ENCODE data around the gene FUT9. TPM values are rescaled to one million over a fixed set of nuclear protein-coding genes. Genes with fewer than 3 reads are reported as not detected.

The FUT9 gene
- total RNA-seq, 1 experiment from 2014 or later: under 0.01 TPM

DNA sequence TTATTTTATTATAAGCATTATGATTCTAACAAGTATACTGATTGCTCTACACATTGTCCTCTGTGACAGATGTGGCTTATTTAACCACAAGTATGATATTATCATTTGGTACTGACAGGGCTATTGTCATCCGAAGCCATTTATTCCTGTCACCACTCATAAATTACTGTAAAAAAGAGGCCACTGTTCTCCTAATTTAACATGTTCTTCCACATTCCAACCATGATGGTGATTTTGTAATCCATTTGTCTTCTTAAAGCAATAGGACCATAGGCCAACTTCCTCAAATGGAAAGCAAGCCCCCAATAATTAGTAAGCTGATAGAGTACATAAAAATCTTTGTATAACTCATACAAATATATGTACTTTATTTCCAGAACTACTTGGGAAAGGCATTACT, 50.6 kb downstream of the FUT9 start:
- DNase-seq (ENCODE audit: low read depth): no peak

DNA sequence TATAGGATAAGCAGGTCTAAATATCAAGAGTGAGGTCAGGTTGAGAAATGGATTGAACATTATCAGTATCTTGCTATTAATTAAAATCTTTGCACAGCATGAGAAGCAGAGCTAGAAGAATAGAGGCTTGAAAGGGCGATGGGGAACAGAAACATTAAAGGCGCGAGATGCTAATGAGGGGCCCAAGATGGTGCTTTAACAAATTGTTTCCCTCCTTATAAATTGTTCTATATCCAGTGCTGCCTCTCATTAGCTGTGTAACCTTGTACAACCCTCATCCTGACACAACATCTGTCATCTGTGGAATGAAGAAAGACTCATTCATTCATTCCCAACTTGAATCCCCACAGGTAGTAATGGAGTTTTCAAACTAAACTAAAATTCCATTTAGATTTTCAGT, 57.8 kb downstream of the FUT9 start:
- DNase-seq (ENCODE audit: low read depth): no peak

DNA sequence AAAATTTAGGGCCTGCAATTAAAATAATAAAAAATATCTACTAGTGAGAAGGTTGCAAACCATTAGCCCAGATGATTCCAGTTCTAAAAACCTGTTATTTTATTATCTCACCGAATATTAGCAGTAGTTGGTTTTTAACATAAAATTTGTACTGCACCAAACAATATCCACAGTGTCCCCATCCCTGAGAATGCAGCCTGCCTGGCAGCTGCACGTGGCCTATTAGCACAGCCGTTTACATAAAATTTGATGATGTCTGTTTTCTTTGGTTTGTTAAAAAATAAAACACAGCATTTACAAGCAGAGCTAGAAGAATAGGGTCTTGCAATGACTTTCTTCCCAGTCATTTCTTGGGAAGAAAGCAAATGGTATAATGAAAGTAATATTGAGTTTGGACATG, 58.2 kb downstream of the FUT9 start:
- no peak for DNase-seq (ENCODE audit: low read depth)

DNA sequence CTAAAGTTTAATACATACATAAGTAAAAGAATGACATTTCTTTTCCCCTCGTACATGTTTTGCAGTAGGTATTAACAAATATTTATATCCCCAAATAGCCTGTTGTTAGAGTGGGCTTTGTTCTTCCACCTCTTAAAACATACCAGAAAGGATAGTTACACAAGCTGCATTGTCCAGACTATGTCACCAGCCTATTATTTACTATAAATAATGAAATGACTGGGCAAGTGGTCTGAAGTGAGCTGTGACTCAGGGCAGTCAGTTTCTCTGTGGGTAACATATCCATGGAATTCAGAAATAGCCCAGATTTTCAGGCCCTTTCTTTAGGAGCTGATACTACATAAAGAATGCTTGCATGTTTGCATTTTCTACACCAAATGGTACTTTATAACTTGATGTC, 60.1 kb downstream of the FUT9 start:
- DNase-seq (ENCODE audit: low read depth): no peak

DNA sequence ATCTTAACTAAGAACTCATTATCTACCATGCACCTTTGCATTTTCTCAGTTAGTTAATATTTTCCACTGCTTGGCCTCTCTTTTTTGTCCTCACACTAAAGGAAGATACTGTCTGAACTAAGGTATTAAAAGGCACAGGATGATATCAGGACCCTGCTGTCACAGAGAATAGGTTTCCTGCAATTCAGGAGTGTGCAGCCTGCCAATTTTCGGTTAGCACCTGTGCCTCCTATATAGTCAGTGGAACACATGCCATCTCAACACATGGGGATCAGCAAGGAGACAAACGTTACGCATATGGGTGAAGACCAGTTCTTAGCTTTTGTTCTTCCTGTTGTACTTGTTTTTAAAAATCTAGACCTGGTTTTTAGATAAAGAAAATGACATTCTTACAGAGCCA, 71.0 kb downstream of the FUT9 start:
- DNase-seq (ENCODE audit: low read depth): no peak

DNA sequence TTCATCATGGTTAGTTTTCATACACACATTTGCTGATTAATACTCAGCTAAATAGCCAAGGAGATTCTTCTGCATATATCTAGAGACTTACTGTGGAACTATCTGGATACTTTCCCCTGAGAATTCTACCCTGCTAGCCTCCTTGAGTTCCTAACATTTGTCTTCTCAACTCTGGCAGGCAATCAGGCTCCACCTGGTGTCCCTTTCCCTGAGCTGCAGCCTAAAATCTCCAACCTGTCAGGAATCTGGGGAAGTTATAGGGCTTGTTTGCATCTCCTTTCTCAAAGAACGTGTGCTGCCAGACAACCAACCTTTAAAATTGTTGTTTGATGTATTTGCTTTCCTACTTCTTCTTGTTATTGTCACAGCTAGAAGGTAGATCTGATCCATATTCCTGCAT, 73.4 kb downstream of the FUT9 start:
- DNase-seq (ENCODE audit: low read depth): no peak

DNA sequence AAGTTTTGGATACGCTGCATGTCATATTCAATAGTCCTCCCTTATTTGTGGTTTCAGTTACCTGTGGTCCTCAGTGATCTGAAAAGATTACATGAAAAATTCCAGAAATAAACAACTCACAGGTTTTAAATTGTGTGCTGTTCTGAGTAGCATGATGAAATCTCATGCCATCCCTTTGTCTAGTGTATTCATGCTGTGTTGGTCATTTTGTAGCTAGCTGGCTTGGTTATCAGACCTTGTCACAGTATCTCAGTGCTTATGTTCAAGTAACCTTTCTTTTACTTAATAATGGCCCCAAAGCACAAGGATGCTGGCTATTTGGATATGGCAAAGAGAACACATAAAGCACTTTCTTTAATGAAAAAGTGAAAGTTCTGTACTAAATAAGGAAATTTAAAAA, 78.3 kb downstream of the FUT9 start:
- no peak for DNase-seq (ENCODE audit: low read depth)

DNA sequence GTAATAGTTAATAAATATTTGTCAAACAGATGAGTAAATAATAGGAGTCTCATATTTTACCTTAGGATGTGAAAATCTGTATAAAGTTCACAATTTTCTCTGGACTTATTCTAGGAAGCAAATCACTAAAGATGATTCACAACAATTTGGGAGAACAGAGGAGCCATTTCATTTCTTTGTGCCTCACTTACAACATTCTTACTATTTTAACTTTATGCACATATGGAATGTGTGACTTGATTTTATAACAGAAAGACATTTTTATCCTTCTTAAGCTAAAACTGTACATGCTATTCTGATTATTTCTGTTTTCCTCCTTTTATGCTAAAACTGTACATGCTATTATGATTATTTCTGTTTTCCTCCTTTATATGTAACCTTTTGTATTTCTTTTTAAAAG, 83.3 kb downstream of the FUT9 start:
- DNase-seq (ENCODE audit: low read depth): no peak

DNA sequence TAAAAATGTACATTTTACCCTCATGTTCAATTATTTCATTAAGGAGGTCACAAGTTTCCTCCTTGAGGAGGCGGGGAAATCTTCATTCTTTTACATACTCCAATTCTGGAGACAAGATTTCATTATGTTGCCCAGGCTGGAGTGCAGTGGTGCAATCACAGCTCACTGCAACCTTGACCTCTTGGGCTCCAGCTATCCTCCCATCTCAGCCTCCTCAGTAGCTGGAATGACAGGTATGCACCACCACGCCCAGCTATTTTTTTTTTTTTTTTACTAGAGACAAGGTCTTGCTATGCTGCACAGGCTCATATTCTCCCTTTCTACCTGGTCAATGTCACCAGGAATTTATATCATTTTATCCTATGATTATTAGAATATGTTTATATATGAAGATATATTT, 85.8 kb downstream of the FUT9 start:
- DNase-seq (ENCODE audit: low read depth): no peak

DNA sequence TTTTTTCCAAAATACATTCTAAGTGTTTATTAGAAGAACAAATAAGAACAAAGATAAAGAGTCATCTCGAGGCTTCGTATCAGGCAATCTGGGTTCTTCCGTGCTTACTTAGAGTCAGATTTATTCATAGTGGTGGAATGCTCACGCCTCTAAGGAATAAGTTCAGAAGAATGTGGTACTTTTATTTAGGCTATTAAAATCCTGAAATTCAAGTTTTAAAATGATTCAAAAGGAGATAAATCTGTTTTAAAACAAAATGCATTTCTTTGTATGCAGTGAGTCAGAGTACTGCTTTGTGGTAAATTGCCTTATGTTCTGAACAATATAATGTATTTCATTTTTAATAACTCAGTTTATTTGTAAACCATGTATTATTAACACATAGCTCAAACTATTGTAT, 89.1 kb downstream of the FUT9 start:
- DNase-seq (ENCODE audit: low read depth): no peak

DNA sequence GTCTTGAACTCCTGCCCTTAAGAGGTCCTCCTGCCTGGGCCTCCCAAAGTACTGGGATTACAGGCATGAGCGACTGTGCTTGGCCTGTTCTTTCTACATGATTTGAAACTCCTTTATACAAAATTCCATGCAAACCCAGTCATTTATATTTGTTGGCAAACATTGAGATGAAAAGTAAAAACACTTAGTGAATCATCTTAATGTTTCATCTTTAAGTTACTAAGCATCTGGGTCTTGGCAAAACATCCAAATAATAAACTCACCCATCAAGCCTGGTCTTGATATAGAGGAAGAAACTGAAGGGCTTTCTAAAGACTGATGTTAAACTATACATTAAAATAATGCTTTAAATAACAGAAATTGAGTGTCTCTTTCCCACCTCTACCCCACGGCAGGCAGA, 95.1 kb downstream of the FUT9 start:
- no peak for DNase-seq (ENCODE audit: low read depth)

DNA sequence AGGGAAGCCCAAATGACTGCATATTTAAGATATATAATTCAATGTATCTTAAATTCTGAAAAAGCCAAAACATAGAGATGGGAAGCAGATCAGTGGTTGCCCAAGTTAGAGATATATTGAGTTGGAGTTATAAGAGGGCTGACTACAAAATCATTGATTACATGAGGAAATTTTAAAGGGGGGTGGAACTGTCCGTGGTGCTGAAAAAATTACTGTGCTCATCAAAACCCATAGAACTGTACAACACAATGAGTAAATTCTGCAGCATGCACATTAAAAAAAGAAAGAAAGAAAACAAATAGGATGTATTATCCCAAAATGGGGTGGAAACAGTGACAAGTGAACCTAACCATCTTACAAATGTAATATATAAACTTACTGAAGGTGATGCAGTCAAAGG, 100.9 kb downstream of the FUT9 start:
- DNase-seq (ENCODE audit: low read depth): no peak

DNA sequence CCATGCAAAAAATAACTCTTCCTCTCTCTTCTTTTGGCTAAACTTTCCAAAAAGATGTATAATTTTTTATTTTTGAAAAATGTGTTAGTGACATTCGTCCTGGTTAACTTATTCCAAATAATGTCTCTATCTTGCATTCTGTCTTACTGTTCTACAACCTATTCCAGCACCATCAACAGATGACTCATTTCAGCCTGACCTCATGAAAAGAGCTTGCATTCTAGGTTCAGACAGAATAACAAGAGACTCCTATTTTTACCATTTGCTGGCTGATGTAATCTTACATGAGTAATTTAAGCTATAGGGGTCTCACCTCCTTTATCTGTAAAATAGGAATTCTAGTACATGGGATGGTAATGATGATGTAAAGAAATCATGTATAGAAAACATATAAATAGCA, 109.0 kb downstream of the FUT9 start:
- no peak for DNase-seq (ENCODE audit: low read depth)

DNA sequence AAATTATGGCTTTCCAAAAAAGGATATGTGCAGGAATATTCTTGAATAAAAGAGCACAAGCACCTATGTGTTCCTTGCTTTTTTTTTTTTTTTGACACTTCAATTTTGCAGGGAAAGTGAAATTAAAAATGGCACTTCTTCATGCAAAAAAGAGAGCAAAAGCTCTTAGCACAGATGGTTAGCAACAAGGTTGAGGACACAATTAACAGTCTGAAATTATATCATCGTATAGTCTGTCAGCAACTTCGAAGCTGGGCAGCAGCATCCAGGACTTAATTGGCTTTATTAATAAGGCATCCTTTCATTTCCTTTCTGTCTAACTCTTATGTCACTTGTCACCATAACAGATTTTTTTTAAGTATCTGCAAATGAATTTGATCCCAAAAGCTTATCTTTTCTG, 122.6 kb downstream of the FUT9 start:
- no peak for DNase-seq (ENCODE audit: low read depth)

DNA sequence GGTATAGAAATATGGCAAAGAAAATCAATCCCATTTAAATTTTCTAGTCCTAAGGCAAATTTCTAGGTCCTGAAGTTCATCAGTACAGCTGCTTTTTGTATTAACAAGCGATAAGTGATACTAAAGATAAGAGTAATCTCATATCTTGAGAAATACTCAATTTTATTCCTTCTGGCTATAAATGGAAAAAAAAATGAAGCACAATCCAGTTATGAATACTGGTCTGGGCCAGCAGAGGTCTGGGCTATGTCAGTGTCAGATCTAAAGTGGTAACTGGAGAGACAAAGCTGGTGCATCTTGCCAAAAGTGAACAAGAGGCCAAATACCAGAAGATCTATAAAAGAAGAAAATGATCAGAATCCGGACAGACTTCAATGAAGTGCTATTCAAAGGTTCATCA, 126.4 kb downstream of the FUT9 start:
- no peak for DNase-seq (ENCODE audit: low read depth)

DNA sequence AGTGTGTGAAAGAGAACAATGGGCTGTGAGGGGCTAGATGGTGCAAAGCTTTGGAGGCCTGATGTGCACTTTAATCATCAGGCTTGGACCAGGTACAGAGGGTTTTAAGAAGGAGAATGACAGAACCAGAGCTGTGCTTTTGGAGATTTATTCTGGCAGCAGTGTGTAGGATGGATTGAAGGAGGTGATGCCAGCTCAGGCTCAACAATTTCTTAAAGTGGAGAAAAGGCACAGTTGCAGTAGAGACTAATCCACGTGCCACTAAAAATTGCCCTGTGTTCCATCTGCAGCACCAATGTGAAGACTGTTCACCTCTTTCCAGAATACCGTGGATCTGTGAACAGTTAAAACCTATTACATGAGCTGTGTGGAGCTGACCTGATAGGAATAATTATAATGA, 134.7 kb downstream of the FUT9 start:
- no peak for DNase-seq (ENCODE audit: low read depth)

DNA sequence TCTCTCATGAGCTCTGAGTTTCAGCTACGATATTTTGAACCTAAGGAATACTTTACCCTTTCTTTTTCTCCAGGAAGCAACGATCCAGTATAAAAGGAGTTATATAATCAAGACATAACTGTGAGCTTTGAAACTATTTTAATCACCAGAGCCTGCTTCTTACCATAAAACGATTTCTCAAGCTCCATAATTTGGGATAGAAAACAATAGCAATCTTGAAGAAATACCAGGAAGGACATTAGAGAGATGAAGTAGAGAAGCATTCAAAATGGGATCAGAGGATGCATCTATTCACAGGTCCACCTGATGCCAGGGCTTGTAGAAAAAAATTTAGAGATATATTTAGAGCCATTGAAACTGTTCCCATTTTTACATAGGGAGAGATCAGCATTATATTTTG, 135.9 kb downstream of the FUT9 start:
- DNase-seq (ENCODE audit: low read depth): no peak

DNA sequence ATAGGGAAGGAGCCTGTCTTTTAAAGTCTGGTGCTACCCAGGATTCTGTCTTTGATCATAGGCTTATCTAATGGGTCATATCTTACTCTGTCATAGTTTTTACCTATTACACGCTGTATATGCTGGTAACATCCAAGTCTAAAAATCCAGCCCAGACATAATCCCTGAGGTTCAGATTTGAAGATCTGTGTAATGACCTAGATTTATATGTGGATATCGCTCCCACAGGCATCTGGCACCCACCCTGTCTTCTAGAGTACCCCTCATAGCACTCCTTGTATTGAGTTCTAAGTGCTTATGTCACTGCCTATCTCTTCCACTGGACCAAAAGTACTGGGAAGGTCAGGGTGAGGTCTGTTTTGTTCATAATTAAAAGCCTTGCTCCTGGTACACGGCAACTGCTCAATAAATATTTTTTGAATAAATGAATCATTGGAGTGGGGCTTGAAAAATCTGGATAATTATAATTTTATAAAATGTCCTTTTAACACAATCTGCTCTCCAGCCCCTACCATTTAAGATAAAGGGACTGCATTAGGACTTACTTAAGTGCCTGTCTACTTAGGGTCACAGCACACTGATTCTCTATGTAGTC, 136.4 kb downstream of the FUT9 start:
- DNase-seq (ENCODE audit: low read depth): no peak

DNA sequence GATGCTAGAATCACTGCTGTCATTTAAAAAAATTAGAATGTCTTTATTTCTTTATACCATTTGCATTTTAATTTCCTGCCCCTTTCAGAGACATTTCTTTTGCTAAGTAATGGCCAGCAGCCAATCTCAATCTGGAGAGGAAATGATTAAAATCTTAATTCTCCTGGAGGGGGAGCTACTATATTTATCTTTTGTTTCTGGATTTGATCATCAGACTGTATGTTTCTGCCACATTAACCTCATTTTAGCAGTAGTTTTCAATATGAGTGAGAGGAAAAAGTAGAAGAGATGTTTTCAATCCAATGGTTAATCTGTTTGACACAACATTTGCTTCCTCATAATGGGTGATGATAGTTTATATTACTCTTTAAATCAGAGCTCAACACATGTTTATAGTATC, 138.0 kb downstream of the FUT9 start:
- DNase-seq (ENCODE audit: low read depth): no peak

DNA sequence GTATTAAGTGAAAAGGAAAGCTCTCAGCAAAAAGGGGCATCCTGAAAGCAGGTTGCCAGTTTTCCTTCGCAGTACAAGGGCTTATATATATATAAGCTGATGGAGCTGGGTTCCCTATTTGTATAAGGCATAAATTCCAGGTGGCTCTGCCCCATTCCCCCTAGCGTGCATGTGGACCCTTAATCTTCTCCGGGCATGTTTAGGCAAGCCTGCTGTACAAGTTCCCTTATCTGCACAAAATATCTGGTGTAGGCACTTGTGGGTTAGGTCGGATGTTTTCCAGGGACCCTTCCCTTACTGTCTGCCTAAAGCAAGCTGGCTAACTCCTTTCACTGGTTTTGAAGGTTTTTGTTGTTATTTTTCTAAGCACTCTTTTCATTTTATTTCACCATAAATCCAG, 140.7 kb downstream of the FUT9 start:
- DNase-seq (ENCODE audit: low read depth): no peak

DNA sequence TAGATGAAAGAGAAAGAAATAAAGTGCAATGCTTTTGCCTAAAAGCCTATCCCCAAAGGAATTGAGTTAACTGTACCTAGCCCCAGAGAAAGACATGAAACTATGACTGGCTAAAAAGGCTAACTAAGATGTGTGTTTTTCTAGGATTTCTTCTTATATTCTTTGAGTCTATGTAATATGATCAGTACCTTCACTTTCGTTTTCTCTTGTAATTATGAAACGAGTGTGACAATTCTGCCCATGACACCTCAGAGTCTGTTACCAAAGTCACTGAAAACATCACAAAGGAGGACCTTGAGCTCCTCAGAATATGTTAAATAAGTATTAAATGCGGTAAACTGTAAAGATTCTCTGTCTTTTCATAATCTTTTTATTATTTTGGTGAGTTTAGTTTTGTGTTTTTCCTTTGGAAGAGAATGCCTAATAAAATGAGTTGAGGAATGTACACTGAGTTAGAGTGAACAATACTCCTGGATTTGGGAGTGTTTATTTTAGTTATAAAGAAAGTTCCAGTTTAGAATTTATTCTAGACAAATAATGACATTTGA, 141.3 kb downstream of the FUT9 start:
- DNase-seq (ENCODE audit: low read depth): no peak

DNA sequence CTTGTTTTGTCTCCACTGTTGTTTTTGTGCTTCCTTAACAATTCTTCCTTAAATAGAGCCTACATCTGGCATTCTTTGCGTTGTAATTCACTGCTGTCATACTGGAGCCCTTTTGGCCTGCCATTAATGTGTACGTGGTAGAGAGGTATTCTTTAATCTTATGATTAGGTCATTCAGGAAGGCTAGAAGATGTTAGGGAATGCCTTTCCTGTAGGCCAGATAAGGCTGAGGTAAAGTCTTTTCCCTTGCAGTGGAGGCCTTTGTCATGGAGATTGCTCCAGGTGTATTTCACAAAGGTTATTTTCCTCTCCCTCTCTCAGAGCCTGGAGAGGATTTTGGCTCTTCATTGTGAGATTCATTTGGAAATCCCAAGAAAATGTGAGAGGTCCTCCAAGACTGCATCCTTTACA, 146.9 kb downstream of the FUT9 start:
- no peak for DNase-seq (ENCODE audit: low read depth)

DNA sequence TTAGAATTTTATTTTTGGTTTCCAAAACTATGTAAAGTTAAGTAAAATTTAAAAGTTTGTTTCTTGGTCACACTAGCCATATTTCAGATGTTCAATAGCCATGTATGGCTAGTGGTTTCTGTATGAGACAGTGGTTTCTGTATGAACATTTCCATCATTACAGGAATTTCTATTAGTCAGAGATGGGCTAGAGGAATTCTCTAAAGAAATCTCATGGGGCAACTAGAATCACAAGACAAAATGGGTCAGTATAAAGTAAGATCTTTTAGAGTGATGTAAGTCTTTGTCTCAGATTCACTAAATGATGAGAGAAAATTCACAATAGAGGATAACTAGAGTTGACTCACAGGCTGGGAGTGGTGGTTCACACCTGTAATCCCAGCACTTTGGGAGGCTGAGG, 149.0 kb downstream of the FUT9 start:
- no peak for DNase-seq (ENCODE audit: low read depth)

DNA sequence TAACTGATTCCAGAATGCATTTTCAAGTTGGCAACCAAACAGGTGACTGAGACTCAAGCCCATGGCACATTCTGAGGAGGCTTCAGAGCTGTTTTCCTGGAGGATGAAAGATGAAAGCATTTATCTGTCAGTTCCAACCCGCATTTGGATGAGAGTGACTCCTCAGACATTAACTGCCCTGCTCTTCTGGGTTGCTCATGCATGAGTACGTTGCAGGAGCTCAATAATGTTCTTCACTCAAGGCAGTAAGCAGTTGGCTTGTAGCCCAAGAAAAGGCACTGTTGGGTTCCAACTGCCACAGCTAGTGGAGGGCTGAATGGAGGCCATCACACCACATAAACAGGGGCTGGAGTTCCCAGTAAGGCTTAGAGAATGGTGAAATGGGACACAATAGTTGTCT, 155.3 kb downstream of the FUT9 start:
- no peak for DNase-seq (ENCODE audit: low read depth)

DNA sequence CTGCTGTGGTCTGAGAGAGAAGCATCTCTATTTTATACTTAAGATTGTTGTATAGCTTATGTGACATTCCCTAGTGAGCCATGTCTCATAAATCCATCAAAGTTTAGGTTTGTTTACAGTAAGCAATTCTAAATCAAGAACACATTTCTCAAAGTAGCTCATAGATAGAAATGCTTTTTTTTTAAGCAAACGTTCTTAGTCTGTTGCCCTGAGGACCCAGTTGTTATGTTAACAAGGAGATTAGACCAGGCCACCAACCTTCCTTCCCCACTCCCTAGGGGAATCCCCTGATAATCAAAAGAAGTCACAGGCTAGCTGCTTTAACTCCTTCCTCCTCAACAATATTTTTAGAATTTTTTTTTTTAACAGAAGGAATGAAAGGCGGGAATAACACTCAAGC, 169.0 kb downstream of the FUT9 start:
- no peak for DNase-seq (ENCODE audit: low read depth)

Measured in Daoy (cell line).